CD4-positive, alpha-beta T cell (primary cell): ENCODE measurements around the gene SYT17. TPM values are rescaled to one million over a fixed set of nuclear protein-coding genes. Genes with fewer than 3 reads are reported as not detected.

Source experiments
- ATAC-seq: fragments of 200-7000 bp; cut with Tn5 transposase; one replicate; pipeline ENCODE4 v1.10.0; 2022; ENCODE audit warnings: mild to moderate bottlenecking; ENCODE audit not compliant: poor library complexity
- CTCF ChIA-PET: fragments of 350-600 bp; sonication (Branson Sonifier 250); formaldehyde crosslinking; loops from one replicate; lab custom pipeline; 2021; ENCODE audit warnings: antibody characterized with exemption, inconsistent platforms; lab: Charles Lee
- POLR2A ChIA-PET: fragments of 350-600 bp; sonication (Branson Sonifier 250); formaldehyde crosslinking; loops from one replicate; lab custom pipeline; 2021; ENCODE audit warnings: antibody characterized with exemption, inconsistent platforms; lab: Charles Lee
- DNase-seq, 14 experiments: peaks; one replicate each; pipeline ENCODE4 v3.0.0-alpha.2; 2013 to 2020; ENCODE audit warnings: mixed read lengths in 2 of 14
- H3K27ac ChIP-seq, 2 donors: one replicate each; pipeline versions ENCODE4 v1.5.1 to v1.7.0; 2013; ENCODE audit warnings: low read length in 2 of 2, low read depth in 1 of 2, mild to moderate bottlenecking in 1 of 2
- H3K27me3 ChIP-seq, 2 experiments: 1 replicate in 1 of 2; 2 replicates in 1 of 2; pipeline versions ENCODE4 v1.6.1 to v1.7.0; 2013; ENCODE audit warnings: low read length in 2 of 2, control low read depth in 1 of 2, mild to moderate bottlenecking in 1 of 2, moderate library complexity in 1 of 2; ENCODE audit not compliant: insufficient read depth in 2 of 2, control insufficient read depth in 1 of 2
- H3K36me3 ChIP-seq: one replicate; pipeline ENCODE4 v1.6.1; 2013; ENCODE audit warnings: low read length, control low read depth; ENCODE audit not compliant: insufficient read depth
- H3K4me1 ChIP-seq: one replicate; pipeline ENCODE4 v1.6.1; 2013; ENCODE audit warnings: low read length, control low read depth; ENCODE audit not compliant: insufficient read depth
- H3K4me3 ChIP-seq: one replicate; pipeline ENCODE4 v1.5.1; 2013; ENCODE audit warnings: mild to moderate bottlenecking, low read length, moderate library complexity
- H3K9me3 ChIP-seq, 2 experiments: 1 replicate in 1 of 2; 2 replicates in 1 of 2; pipeline versions ENCODE4 v1.6.1 to v1.7.0; 2013; ENCODE audit warnings: low read length in 2 of 2, mild to moderate bottlenecking in 2 of 2, control low read depth in 1 of 2, moderate library complexity in 1 of 2; ENCODE audit not compliant: control insufficient read depth in 1 of 2, insufficient read depth in 1 of 2
- H3K27ac Mint-ChIP-seq: one replicate; pipeline ENCODE4 v1.8.0; 2020; ENCODE audit warnings: mixed read lengths
- H3K27me3 Mint-ChIP-seq: one replicate; pipeline ENCODE4 v1.8.0; 2021; ENCODE audit warnings: mixed read lengths
- H3K36me3 Mint-ChIP-seq: one replicate; pipeline ENCODE4 v1.8.0; 2021; ENCODE audit warnings: low read depth, mixed read lengths
- H3K4me1 Mint-ChIP-seq: one replicate; pipeline ENCODE4 v1.8.0; 2021; ENCODE audit warnings: low read depth, mixed read lengths
- H3K4me3 Mint-ChIP-seq: one replicate; pipeline ENCODE4 v1.8.0; 2020; ENCODE audit warnings: mild to moderate bottlenecking, mixed read lengths
- H3K9me3 Mint-ChIP-seq: one replicate; pipeline ENCODE4 v1.8.0; 2020; ENCODE audit warnings: mixed read lengths
- intact Hi-C, 2 experiments: fragments of 100-400 bp; cut with DNase I in 1 of 2; cut with micrococcal nuclease in 1 of 2; formaldehyde crosslinking; loops; one replicate each; pipeline versions ENCODE4 v1.15.1 to v1.9.0; 2023 to 2025; cut with DNase I, micrococcal nuclease
- total RNA-seq, 174 experiments: library from RNA in 2 of 174; stranded (reverse) in 2 of 174; gene quantifications; one replicate each; pipeline ENCODE4 v1.2.3 and lab custom pipeline; 2021 to 2026
- TF ChIP-seq, protein P1 (sequence below): fragments of 200-600 bp; IDR thresholded peaks from one replicate; pipeline ENCODE4 v1.8.0; 2022; ENCODE audit warnings: antibody characterized with exemption, mild to moderate bottlenecking

Gene SYT17
- total RNA-seq, 2 experiments from 2014 or later = not detected

DNA sequence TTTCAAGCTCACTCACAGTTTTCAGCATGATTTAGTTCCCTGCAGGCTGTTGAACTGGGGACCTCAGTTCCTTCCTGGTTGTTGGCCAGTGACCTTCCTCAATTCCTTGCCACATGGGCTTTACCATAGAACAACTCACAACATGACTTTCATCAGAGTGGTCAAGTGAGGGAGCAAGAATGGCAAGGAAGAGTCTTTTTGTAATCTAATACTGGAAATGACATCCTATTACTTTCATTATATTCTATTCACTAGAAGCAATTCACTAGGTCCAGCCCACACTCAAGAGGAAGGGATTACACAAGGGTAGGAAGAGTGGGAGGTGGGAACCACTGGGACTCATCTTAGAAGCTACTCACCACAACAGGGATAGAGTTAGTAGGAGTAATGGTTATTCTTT, 57.6 kb downstream of the SYT17 start:
- H3K4me1 ChIP-seq = no peaks in the 10 kb centered on the region
- ATAC-seq = no peak
- ChIA-PET POLR2A (no interaction called here), CTCF (no interaction called here)
- H3K27ac Mint-ChIP-seq = no peak overlapping the region
- H3K4me3 Mint-ChIP-seq = no peak overlapping the region
- no peaks in the 10 kb centered on the region for H3K4me1 Mint-ChIP-seq
- peaks cover 9% of the 10 kb centered on the region for H3K27me3 Mint-ChIP-seq
- TF ChIP-seq, protein P1, sequence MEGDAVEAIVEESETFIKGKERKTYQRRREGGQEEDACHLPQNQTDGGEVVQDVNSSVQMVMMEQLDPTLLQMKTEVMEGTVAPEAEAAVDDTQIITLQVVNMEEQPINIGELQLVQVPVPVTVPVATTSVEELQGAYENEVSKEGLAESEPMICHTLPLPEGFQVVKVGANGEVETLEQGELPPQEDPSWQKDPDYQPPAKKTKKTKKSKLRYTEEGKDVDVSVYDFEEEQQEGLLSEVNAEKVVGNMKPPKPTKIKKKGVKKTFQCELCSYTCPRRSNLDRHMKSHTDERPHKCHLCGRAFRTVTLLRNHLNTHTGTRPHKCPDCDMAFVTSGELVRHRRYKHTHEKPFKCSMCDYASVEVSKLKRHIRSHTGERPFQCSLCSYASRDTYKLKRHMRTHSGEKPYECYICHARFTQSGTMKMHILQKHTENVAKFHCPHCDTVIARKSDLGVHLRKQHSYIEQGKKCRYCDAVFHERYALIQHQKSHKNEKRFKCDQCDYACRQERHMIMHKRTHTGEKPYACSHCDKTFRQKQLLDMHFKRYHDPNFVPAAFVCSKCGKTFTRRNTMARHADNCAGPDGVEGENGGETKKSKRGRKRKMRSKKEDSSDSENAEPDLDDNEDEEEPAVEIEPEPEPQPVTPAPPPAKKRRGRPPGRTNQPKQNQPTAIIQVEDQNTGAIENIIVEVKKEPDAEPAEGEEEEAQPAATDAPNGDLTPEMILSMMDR = no peak
- peaks cover 0 to 4% of the 10 kb centered on the region in 2 experiments for H3K9me3 ChIP-seq
- no peak for DNase-seq
- H3K27ac ChIP-seq = no peak overlapping the region
- peaks cover 9% of the 10 kb centered on the region for H3K9me3 Mint-ChIP-seq
- intact Hi-C loops = no loop called here
- no peaks in the 10 kb centered on the region for H3K36me3 ChIP-seq
- no peaks in the 10 kb centered on the region for H3K27me3 ChIP-seq
- no peaks in the 10 kb centered on the region for H3K36me3 Mint-ChIP-seq
- no peak overlapping the region for H3K4me3 ChIP-seq

GRCh38 chr16:19227643-19228042, 59.6 kb downstream of the SYT17 start:
- CTCF ChIA-PET = no interaction called here
- TF ChIP-seq, protein P1 = no peak
- H3K4me3 Mint-ChIP-seq = no peak overlapping the region

DNA sequence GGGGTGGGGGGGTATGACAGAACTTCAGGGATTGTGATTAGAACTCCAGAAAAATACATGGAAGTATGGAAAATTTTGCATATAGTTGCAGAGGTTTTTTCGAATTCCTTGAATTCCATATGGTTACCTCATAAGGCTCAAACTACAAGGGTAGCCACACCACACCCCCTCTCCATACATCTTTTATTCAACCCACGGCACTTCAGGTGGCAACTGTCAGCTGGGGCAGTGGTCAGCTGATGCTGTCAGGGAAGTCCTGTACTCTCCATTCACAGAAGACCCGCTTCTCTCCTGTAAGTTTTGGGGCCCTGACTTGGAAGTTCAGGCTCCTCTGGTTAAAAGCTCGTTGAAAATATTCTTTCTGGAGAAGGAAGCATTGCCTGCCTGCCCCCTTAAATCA, 60.0 kb downstream of the SYT17 start:
- CTCF ChIA-PET = no interaction called here
- H3K27me3 ChIP-seq = no peaks in the 10 kb centered on the region
- Mint-ChIP-seq H3K27me3 (peaks cover 14% of the 10 kb centered on the region), H3K27ac (no peak overlapping the region), H3K9me3 (peaks cover 9% of the 10 kb centered on the region), H3K4me1 (no peaks in the 10 kb centered on the region), H3K4me3 (no peak overlapping the region), H3K36me3 (no peaks in the 10 kb centered on the region)
- H3K4me3 ChIP-seq = no peak overlapping the region
- POLR2A ChIA-PET = no interaction called here
- H3K27ac ChIP-seq = no peak overlapping the region
- H3K4me1 ChIP-seq = no peaks in the 10 kb centered on the region
- intact Hi-C loops = no loop called here
- peaks cover 4 to 8% of the 10 kb centered on the region in 2 experiments for H3K9me3 ChIP-seq
- H3K36me3 ChIP-seq = no peaks in the 10 kb centered on the region
- DNase-seq = no peak
- TF ChIP-seq, protein P1 = no peak
- ATAC-seq = no peak

More at GRCh38 chr16:19227643-19228042, 59.6 kb downstream of the SYT17 start:
- Mint-ChIP-seq H3K9me3 (peaks cover 9% of the 10 kb centered on the region), H3K27me3 (peaks cover 14% of the 10 kb centered on the region), H3K27ac (no peak overlapping the region), H3K36me3 (no peaks in the 10 kb centered on the region), H3K4me1 (no peaks in the 10 kb centered on the region)
- no peak for DNase-seq
- H3K9me3 ChIP-seq = peaks cover 4% of the 10 kb centered on the region in 2 experiments
- no peaks in the 10 kb centered on the region for H3K4me1 ChIP-seq
- H3K36me3 ChIP-seq = no peaks in the 10 kb centered on the region
- POLR2A ChIA-PET = no interaction called here
- intact Hi-C loops = no loop called here
- H3K27me3 ChIP-seq = no peaks in the 10 kb centered on the region
- no peak overlapping the region for H3K27ac ChIP-seq
- H3K4me3 ChIP-seq = no peak overlapping the region
- ATAC-seq = no peak
